ENCODE results near the gene PDLIM3.
"Not testable (repeated sequence)": the region's sequence is repeated elsewhere in the genome, so short reads cannot be mapped to it uniquely, and the experiment has no call there.

Gene PDLIM3

DNA sequence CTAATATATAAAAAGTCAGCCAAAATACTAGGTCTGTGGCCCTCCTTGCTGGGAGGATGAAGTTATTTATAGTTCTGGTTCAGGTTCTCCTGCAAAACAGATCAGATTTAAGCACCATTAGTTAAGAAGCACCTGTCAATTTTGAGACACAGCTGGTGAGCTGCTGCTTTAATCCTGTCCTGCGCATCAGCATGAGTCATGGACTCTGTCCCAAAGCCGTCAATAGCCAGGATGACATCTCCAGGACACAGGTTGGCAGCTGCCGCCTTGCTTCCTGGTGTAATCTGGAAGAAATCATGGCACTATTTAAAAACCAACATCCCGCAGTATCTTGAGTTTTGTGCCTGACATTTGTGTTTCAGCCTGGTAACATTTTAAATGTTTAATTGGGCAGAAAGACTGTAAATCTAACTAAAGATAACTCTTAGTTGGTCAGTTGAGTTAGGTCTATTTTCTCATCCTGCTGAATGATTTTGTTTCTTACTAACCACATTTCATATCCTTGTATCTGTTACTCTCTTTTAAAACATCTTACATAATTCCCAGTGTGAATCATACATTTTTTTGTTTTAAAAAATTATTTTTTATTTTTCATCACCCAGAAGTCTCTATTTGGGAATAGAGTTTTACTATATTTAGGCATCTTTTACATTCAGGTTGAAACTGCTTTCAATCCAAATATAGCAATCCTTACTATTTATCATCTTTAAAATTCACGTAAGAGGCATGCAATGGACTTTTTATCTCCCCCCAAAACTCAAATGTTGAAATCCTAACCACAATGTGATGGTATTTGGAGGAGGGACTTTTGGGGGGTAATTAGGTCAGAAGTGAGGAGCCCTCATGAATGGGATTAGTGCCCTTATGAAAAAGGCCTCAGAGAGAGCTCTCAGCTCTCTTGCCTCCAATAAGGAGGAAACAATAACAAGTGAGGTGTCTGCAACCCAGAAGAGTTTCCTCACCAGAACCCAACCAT is 10.1 kb downstream of the PDLIM3 start:
- no peak overlapping the region for H3K4me3 ChIP-seq (ENCODE audit: low read depth, low read length)
- DNase-seq (ENCODE audit: low read depth) = peak; percentile 46

DNA sequence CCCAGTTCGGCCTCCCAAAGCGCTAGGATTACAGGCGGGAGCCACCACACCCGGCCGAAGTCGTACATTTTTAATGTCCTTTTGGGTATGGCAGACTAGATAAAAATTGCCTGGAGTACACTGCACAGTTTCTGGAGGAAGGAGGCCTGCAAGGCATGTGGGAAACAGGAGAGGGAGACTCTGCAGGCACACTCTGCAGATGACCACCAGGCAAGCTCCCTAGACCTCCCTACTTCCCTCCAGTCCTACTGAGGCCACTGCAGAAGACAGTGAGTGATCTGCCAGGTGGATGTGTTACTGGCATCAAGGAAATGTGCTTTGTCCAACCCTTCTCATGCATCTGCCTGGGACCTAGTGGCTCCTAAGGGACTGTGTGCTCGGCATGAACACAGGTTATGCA is 11.4 kb downstream of the PDLIM3 start:
- no peak for DNase-seq (ENCODE audit: low read depth)

DNA sequence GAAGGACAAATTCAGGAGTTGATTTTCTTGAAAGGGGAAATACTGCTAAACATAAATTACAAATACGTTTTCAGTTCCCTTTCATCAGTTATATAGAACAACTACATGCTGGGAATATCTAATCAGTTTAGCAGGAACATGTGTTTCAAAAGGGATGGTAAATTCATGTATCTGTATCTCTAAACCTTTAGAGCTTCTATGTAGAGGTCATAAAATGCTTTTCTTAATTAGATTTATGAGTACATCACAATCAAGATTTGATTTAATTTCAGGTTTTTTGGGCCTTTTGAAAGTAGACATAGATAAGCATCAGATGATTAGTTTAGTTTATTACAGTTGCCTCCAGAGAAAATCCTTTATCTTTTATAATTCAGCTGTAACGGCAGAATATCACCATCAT is 12.9 kb downstream of the PDLIM3 start:
- DNase-seq (ENCODE audit: low read depth) = no peak

More for the DNA sequence above, 11.4 kb downstream of the PDLIM3 start:
- H3K4me3 ChIP-seq (ENCODE audit: low read depth, low read length) = no peak overlapping the region

DNA sequence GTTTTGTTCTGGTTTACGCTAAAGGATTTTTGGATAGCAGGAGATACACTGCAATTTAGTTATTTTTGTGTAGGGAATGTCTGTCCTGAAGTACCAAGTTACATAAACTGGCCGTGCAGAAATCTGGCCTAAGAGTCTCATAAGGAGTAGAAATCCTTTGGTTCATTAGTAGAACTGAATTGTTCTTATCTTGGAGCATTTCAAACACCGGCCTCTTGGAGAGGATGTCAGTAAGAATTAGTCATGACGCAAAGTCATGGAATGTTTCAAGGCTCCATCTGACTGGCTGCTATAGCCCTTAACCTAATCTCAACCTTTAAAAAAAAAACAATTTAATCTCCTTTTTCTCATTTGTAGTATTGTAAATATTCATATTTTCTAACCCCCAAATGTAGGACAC is 15.2 kb downstream of the PDLIM3 start:
- no peak for DNase-seq (ENCODE audit: low read depth)
- H3K4me3 ChIP-seq (ENCODE audit: low read depth, low read length) = no peak overlapping the region

More for the DNA sequence above, 12.9 kb downstream of the PDLIM3 start:
- no peak overlapping the region for H3K4me3 ChIP-seq (ENCODE audit: low read depth, low read length)

DNA sequence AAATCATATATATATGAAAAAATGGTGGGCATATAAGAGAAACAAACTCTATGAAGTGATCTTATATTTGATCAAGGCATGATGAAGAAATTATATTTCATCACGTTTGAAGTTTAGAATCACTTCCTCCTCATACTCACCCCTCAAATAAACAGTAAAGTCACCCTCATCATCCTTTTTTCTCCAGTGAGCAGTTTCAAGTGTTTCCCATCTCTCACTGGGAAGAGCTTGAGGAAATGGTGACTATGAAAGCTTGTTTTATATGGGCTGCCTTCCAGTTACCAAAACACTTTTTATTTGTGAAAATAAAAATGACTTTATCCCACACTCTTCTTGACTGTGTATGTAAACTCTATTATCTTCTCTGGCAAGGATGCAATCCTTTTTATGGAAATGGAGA is 16.8 kb downstream of the PDLIM3 start:
- no peak overlapping the region for H3K4me3 ChIP-seq (ENCODE audit: low read depth, low read length)
- no peak for DNase-seq (ENCODE audit: low read depth)

DNA sequence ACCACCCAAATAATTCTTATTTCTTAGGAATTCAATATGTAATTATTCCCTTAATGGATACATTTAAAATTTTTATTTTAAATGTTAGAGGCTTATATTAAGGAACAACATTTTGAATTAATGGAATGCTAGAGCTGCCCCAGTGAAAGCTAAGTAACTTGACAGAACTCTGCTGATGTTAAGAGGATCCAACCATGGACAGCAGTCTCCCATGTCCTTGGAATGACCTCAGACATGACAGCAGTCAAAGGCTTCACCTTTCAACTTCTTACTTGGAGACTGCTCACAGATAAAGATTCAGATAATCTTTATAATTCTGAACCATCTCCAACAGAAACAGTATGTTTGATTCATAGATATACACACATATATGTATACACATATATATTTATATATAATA is 17.2 kb downstream of the PDLIM3 start:
- DNase-seq (ENCODE audit: low read depth) = no peak
- no peak overlapping the region for H3K4me3 ChIP-seq (ENCODE audit: low read depth, low read length)

DNA sequence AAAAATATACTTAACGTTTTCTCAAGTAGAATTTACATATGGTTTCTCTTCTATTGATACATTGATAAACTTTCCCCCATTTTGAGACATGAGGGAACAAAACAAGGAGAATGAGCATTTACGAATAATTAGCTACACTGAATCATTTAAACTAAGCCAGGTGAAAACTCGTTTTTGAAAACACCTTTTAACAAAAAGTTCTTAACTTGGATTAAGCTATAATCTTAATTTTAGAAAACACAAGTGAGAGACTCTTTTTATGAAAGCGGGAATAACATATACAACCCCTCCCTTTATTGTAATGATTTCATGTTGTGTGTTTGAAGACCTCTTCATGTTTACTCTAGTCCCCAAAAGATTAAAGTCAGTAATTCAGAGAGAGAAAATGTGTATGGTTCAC is 20.1 kb downstream of the PDLIM3 start:
- no peak for DNase-seq (ENCODE audit: low read depth)
- H3K4me3 ChIP-seq (ENCODE audit: low read depth, low read length) = no peak overlapping the region

DNA sequence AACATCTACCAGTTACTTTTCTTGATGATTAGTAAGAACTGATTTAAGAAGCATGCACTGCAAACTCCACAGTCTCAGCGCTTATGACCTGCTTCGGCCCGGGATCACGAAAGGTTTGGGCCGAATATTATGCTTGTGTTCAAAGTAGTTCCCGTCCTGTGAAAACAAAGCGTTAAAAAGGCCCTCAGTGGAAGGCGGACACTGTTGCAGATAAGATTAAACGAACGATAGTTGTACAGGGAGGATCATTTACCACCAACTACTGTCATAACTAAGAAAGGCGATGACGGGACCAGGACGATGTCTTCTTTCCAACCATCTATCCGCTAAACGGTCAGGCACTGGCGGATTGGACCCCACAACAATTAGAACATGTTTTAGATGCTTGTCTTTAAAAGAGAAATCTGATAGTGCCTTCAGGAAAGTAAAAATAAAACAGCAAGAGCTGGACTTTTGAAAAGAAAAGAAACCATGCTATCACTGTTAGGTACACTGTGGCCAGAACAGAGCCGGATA is 21.1 kb downstream of the PDLIM3 start:
- no peak for DNase-seq (ENCODE audit: low read depth)
- no peak overlapping the region for H3K4me3 ChIP-seq (ENCODE audit: low read depth, low read length)

DNA sequence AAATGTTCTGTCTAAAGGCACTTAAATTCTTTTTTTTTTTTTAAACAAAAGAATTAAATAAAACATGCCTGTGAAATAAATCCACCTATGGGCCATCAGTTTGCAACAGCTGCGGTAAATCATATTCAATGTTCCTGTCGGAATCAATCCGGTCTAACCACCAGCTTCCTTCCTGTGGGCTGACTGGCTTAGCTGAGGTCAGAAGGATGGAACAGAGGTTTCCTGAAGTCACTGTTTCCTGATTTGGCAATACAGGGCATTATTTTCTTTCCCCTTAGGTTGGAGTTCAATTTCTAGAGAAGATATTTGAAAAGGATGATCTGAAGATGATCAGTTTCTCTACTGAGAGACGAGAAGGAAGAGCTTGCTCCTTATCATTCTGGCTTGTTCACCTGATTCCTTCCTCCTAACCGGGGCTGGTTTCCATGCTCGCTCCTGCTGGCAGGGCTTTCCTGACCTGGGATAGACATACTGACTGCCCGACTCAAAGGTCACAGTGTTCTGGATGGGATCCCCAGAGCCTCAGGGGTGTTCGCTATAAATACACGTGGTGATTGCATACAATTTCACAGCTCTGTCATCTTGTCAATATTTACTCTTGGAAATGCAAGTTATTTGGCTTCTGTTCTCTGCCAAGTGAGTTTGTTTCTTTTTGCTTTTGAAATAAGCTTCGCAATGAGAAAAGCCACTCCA is 21.7 kb downstream of the PDLIM3 start:
- H3K4me3 ChIP-seq (ENCODE audit: low read depth, low read length) = no peak overlapping the region
- peak; percentile 37 for DNase-seq (ENCODE audit: low read depth)

DNA sequence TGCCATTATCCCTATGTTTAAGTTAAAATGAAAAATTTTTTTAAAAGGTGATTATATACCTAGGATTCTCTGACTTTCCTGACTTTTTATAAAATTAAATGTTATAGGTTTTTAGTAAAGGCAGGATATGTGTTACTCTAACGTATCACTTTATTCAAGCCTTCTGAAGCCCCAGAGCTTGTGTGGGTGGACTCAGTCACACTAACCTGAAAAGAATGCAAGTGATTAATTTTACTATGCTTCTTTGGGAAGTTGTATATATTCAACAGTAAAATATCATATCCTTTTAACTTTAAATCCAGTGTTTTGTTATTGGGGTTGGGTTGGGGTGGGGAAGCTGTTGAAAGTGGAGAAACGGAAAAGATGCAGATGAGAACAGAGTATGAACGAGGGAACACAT is 22.8 kb downstream of the PDLIM3 start:
- DNase-seq (ENCODE audit: low read depth) = peak; percentile 37
- H3K4me3 ChIP-seq (ENCODE audit: low read depth, low read length) = no peak overlapping the region

DNA sequence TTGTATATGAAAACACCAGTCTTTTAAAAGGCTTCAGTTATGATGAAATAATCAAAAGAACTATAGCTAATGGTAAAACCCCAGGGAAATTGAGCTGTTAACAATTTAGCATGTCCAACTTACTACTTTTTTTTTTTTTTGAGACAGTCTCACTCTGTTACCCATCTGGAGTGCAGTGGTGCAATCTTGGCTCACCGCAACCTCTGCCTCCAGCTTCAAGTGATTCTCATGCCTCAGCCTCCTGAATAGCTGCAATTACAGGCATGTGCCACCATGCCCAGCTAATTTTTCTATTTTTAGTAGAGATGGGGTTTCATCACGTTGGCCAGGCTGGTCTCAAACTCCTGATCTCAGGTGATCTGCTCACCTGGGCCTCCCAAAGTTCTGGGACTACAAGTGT is 24.1 kb downstream of the PDLIM3 start:
- not testable (repeated sequence) for H3K4me3 ChIP-seq (ENCODE audit: low read depth, low read length); DNase-seq (ENCODE audit: low read depth)

DNA sequence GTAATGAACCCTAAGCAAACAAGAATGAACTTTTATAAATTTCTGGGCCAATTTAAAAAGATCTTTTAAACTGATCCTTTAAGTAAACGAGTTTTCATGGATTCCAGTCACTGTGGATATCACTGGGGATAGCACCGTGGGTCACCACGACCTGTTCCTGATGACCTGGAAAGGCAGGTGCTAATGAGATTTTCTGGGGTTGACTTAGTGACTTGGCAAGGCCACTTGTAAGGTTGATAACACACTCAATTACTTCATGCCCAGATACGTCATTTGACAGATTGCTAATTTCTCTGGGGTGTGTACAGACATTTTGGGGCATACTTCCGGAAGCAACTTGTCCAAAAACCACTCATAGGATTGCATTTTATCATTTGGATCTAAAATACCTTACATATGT is 24.5 kb downstream of the PDLIM3 start:
- no peak for DNase-seq (ENCODE audit: low read depth)
- no peak overlapping the region for H3K4me3 ChIP-seq (ENCODE audit: low read depth, low read length)

DNA sequence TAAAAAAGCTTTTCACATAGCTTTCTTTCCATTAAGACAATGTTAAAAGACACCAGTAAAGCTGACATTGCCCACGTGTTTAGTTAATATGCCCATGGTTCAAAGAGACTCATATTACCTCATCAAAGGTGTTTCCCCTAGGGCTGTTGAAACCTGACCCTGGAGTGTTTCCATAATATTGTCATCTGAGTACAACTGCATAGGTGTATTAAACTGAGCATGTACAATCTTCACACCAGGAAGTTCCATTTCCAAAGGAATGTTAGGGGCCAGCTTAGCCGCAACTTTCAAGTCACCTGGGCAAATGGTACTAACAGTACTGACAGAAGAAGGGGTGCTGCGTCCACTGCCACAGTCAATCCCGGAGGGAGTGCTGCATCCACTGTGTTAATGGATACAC is 27.1 kb downstream of the PDLIM3 start:
- DNase-seq (ENCODE audit: low read depth) = no peak
- no peak overlapping the region for H3K4me3 ChIP-seq (ENCODE audit: low read depth, low read length)

DNA sequence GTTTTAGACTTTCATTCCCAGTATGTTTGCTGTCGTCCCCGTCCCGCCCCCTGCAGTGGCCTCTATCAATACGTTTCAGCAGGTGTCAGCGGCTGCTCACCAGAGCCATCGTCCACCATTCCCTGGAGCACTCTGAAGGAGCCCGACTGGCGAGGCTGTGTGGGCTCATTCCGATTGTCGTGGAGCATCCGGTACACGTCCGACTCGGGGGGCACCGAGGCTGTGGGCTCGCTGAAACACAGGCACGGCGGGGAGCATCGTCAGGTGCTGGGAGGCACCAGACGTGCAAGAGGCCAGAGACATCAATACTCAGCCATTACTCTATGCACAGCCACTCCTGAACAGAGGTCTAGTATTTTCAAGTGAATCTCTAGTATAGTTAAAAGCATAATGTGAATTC is 28.9 kb downstream of the PDLIM3 start:
- H3K4me3 ChIP-seq (ENCODE audit: low read depth, low read length) = no peak overlapping the region
- DNase-seq (ENCODE audit: low read depth) = no peak

DNA sequence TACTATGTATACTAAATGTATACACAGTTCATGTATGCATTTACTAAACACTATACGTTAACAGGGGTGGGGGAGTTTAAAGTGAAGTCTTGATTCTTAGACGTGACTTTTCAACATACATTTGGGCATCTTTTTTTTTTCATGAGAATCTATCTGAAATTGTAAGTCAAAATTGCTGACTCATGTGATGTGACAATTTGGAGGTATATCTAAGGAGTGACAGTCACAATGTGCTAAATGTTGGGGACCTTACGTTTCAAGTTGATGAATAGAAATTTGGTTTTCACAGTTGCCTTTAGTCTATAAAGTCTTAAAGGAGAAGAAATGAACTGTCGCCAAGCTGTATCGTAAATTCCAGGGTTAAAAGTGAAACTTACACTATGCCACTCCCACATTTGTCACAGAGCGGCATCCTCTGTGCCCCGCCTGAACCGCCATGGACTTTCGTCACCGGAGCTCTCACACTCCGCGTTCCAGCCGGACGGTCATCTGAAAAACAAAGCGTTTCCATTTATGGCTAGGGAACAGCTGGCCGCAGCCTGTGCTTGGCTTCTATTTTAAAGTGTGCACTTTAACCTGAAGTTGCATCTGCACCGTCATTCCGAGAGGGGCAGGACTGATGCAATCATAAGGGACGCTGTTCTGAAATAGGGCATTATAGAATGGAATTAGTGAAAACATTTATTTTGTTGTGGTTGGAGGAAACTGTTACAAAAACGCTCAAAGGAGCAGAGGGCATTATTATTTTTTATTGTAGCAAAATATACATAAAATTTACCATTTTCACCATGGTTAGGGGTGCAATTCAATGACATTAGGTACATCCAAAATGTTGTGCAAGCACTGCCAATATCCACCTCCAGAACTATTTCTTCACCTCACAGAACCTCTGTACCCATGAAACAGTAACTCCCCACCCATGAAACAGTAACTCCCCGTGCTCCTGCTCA is 30.9 kb downstream of the PDLIM3 start:
- H3K4me3 ChIP-seq (ENCODE audit: low read depth, low read length) = no peak overlapping the region

DNA sequence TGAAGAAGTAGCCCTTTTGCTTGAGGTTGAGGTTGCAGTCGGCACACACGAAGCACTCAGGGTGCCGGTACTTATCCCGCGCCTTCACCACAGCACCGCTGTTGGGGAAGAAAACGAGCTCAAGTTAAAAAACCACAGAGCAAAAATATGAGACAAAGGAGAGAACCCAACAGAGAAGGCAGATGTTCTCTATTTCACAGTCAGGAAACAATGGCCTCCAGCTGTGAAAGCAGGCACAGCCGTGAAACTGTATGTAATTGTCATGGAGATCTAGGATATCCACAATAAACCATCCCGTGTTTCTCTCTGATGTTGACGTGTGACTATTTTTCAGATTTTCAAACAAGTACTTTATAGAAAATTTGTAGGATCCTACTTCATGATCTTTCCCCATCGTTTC is 32.9 kb downstream of the PDLIM3 start:
- no peak overlapping the region for H3K4me3 ChIP-seq (ENCODE audit: low read depth, low read length)
- DNase-seq (ENCODE audit: low read depth) = no peak

More for the DNA sequence above, 30.9 kb downstream of the PDLIM3 start:
- peak; percentile 25 for DNase-seq (ENCODE audit: low read depth)

DNA sequence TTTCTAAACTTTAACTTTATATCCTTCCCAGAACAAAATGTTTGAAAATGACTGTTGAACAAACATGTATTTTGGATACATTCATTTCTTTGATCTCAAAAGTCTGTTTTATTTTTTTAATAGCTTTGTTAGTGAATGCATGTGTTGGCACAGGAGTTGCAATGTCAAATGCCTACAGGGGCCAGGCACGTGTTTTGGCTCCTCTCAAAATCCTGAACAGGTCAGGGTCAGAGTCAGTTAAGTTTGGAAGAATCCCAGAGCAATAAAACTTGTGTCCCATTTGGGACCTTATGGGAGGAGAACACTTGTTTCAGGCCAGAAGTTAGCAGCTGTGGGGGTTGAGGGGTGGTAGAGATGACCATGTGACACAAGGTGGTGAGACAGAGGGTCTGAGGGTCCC is 34.7 kb downstream of the PDLIM3 start:
- no peak overlapping the region for H3K4me3 ChIP-seq (ENCODE audit: low read depth, low read length)

DNA sequence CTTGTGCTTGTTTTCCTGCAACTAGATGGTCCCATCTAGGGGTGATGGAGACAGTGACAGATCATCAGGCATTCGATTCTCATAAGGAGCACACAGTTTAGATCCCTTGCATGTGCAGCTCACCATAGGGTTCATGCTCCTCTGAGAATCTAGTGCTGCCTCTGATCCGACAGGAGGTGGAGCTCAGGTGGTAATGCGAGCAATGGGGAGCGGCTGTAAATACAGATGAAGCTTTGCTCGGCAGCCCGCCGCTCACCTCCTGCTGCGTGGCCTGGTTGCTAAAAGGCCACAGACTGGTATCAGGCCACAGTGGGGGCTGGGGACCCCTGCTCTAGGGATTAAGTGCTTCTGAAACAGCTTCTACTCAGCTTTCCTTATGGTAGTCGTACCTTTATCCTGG is 35.3 kb downstream of the PDLIM3 start:
- DNase-seq (ENCODE audit: low read depth) = no peak
- no peak overlapping the region for H3K4me3 ChIP-seq (ENCODE audit: low read depth, low read length)

More for the DNA sequence above, 34.7 kb downstream of the PDLIM3 start:
- no peak for DNase-seq (ENCODE audit: low read depth)

DNA sequence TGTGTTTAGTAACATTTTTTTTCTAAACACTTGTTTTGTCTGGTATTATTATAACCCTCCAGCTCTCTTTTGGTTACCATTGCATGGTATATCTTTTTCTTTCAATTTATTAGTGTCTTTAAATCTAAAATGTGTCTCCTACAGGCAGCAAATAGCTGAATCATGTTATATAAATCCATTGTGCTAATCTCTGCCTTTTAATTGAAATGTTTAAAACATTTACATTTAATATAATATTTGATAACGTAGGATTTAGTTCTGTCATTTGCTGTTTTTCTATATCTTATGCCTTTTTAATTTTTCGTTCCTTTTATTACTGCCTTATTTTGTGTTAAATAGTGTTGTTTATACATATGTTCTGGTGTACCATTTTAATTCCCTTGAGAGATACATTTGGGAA is 46.7 kb downstream of the PDLIM3 start:
- H3K4me3 ChIP-seq (ENCODE audit: low read depth, low read length) = no peak overlapping the region
- DNase-seq (ENCODE audit: low read depth) = no peak
